SHP77 (cell line): ENCODE data around the gene FBXO24.
A peak's percentile ranks its signal among the peaks of the same experiment; 100 is the strongest.
"Not testable (repeated sequence)": the region's sequence is repeated elsewhere in the genome, so short reads cannot be mapped to it uniquely, and the experiment has no call there.

Experiments used
- DNase-seq, 2 experiments: peaks; one replicate each; lab custom pipeline; 2025; lab: John Stamatoyannopoulos, UW

The FBXO24 gene

GRCh38 chr7:100559127-100559526 lies 27.0 kb upstream of the FBXO24 start:
- DNase-seq = no peak

GRCh38 chr7:100561491-100562194 lies 24.5 kb upstream of the FBXO24 start:
- DNase-seq = no peak

GRCh38 chr7:100562195-100563099 lies 23.7 kb upstream of the FBXO24 start:
- DNase-seq = no peak

GRCh38 chr7:100563100-100563564 lies 23.0 kb upstream of the FBXO24 start:
- no peak for DNase-seq

GRCh38 chr7:100563809-100564400 lies 22.2 kb upstream of the FBXO24 start:
- DNase-seq = peak; percentile 18 to 20

GRCh38 chr7:100564405-100564804 lies 21.7 kb upstream of the FBXO24 start:
- not testable (repeated sequence) for DNase-seq

- no peak for DNase-seq
Measured at GRCh38 chr7:100565133-100565571, 21.0 kb upstream of the FBXO24 start.

GRCh38 chr7:100566018-100566531 lies 20.1 kb upstream of the FBXO24 start:
- DNase-seq = no peak

- DNase-seq = no peak
Measured at GRCh38 chr7:100567031-100567730, 18.9 kb upstream of the FBXO24 start.

GRCh38 chr7:100567751-100568175 lies 18.4 kb upstream of the FBXO24 start:
- no peak for DNase-seq

GRCh38 chr7:100568176-100568895 lies 17.8 kb upstream of the FBXO24 start:
- no peak for DNase-seq

GRCh38 chr7:100568896-100569844 lies 17.0 kb upstream of the FBXO24 start:
- peak in 1 of 2 experiments; percentile 26 for DNase-seq

GRCh38 chr7:100570954-100571828 lies 14.9 kb upstream of the FBXO24 start:
- DNase-seq = no peak

GRCh38 chr7:100571829-100572116 lies 14.4 kb upstream of the FBXO24 start:
- no peak for DNase-seq

- DNase-seq = no peak
Measured at GRCh38 chr7:100572281-100572948, 13.7 kb upstream of the FBXO24 start.

GRCh38 chr7:100572949-100573675 lies 13.0 kb upstream of the FBXO24 start:
- DNase-seq = no peak

GRCh38 chr7:100573691-100574361 lies 12.3 kb upstream of the FBXO24 start, which contains the start of gene SAP25:
Gene SAP25, minus strand, starts transcription at chr7:100573900. Its CDS starts 158 bp downstream, at chr7:100573742.
- no peak for DNase-seq
